ENCODE data around the gene ATRNL1.

Gene ATRNL1

GRCh38 chr10:115981081-115981480 is 887.9 kb downstream of the ATRNL1 start:
- Mint-ChIP-seq H3K27ac (no peak overlapping the region), H3K4me1 (ENCODE audit: low read depth) (no peaks in the 10 kb centered on the region)

DNA sequence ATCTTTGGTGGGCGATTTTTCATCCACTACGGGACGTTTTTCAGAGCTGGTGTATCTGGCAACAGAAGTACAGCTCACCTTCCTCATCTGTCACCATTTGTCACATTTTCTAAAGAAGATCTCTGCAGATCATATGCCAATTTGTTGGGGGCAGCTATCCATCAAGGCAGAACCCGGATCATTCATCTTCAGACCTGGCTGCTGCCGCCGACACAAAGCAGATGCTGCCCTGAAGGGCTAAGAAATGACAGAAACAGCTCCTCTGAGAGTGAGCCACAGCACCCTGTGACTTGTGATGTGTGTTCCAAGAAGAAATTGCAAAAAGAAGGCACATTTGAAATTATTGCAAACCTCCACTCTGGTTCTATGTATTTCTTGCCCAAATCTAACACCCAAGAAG is 888.9 kb downstream of the ATRNL1 start:
- Mint-ChIP-seq H3K4me1 (ENCODE audit: low read depth) (no peaks in the 10 kb centered on the region), H3K27ac (no peak overlapping the region)

More at GRCh38 chr10:115981081-115981480, 887.9 kb downstream of the ATRNL1 start:
- intact Hi-C loops (cut with micrococcal nuclease), result no loop called here
- Mint-ChIP-seq H3K27me3 (no peaks in the 10 kb centered on the region), H3K9me3 (peaks cover 4% of the 10 kb centered on the region), H3K4me3 (no peak overlapping the region), H3K36me3 (ENCODE audit: low read depth) (no peaks in the 10 kb centered on the region)

GRCh38 chr10:115982526-115982925 is 889.4 kb downstream of the ATRNL1 start:
- Mint-ChIP-seq H3K27ac (no peak overlapping the region), H3K4me1 (ENCODE audit: low read depth) (no peaks in the 10 kb centered on the region), H3K36me3 (ENCODE audit: low read depth) (no peaks in the 10 kb centered on the region), H3K4me3 (no peak overlapping the region), H3K27me3 (no peaks in the 10 kb centered on the region), H3K9me3 (peaks cover 10% of the 10 kb centered on the region)
- intact Hi-C loops (cut with micrococcal nuclease), result no loop called here

More for the DNA sequence above, 888.9 kb downstream of the ATRNL1 start:
- Mint-ChIP-seq H3K9me3 (peaks cover 9% of the 10 kb centered on the region), H3K27me3 (no peaks in the 10 kb centered on the region), H3K4me3 (no peak overlapping the region), H3K36me3 (ENCODE audit: low read depth) (no peaks in the 10 kb centered on the region)
- intact Hi-C loops (cut with micrococcal nuclease), result no loop called here

- Mint-ChIP-seq H3K4me1 (ENCODE audit: low read depth) (no peaks in the 10 kb centered on the region), H3K4me3 (no peak overlapping the region), H3K9me3 (peaks cover 38% of the 10 kb centered on the region), H3K36me3 (ENCODE audit: low read depth) (no peaks in the 10 kb centered on the region), H3K27me3 (no peaks in the 10 kb centered on the region), H3K27ac (no peak overlapping the region)
- intact Hi-C loops (cut with micrococcal nuclease), result no loop called here
Measured at GRCh38 chr10:115985786-115986185, 892.6 kb downstream of the ATRNL1 start.

GRCh38 chr10:115988380-115988779 is 895.2 kb downstream of the ATRNL1 start:
- Mint-ChIP-seq H3K27ac (no peak overlapping the region), H3K9me3 (peaks cover 46% of the 10 kb centered on the region), H3K27me3 (no peaks in the 10 kb centered on the region), H3K4me1 (ENCODE audit: low read depth) (no peaks in the 10 kb centered on the region), H3K4me3 (no peak overlapping the region), H3K36me3 (ENCODE audit: low read depth) (no peaks in the 10 kb centered on the region)
- intact Hi-C loops (cut with micrococcal nuclease), result no loop called here

GRCh38 chr10:115989621-115990020 is 896.5 kb downstream of the ATRNL1 start:
- Mint-ChIP-seq H3K9me3 (peaks cover 47% of the 10 kb centered on the region), H3K27ac (no peak overlapping the region), H3K4me1 (ENCODE audit: low read depth) (no peaks in the 10 kb centered on the region), H3K4me3 (no peak overlapping the region), H3K36me3 (ENCODE audit: low read depth) (no peaks in the 10 kb centered on the region), H3K27me3 (no peaks in the 10 kb centered on the region)
- intact Hi-C loops (cut with micrococcal nuclease), result no loop called here

DNA sequence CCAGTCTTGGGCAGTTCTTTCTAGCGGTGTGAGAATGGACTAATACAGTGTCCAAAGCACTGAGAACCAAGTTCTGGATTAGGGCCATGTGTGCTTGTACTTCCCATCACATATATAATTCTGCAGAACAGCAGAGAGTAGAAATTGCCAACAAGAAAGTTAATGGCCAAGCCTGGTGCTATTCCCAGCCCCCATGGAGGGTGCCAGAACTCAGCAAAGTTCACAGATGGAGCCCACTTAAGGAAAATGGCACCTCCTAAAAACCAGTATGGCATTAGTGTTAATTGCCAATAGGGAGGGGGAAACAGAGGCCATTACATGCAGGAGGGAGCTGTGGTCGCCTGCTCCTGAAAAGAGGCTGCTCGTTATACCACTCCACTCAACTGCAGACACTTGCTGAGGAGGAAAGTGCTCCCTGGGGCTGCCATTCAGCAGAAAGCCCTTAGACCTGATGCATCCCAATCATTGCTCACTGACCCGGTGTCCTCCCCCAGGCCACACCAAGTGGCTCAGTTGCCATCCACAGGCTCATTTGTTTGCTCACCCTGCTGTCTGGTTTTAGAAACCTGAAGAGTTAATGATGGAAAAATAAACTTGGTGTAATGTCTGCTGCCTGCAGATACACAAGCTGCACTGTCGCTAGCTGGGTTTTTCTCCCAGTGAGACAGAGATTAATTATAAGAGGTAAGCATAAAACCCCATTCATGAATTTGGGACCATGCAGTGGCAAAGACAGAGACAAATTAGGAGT is 899.2 kb downstream of the ATRNL1 start:
- H3K27ac Mint-ChIP-seq, result no peak overlapping the region
- no peak overlapping the region for H3K4me3 Mint-ChIP-seq
- intact Hi-C loops (cut with micrococcal nuclease), result no loop called here
- no peaks in the 10 kb centered on the region for H3K4me1 Mint-ChIP-seq (ENCODE audit: low read depth)
- no peaks in the 10 kb centered on the region for H3K36me3 Mint-ChIP-seq (ENCODE audit: low read depth)
- no peaks in the 10 kb centered on the region for H3K27me3 Mint-ChIP-seq
- H3K9me3 Mint-ChIP-seq, result peaks cover 57% of the 10 kb centered on the region

DNA sequence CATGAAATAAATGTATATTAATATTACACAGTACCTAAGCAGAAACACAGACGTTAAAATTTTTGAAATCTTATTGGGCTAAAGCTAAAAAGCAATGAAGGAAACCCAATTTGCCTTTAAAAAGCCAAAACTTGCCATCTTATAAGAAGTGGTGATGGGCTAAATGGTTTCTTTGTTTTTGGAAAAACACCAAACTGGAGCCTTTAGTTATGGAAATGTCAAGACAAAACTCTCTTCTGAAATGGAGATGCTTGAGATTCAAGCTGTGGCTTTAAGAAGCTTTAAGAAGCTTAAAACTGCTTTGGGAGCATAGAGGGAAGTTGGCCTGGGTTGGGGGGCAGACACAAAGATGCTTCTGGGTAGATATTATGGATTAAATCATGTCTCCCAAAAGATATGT is 902.9 kb downstream of the ATRNL1 start:
- H3K9me3 Mint-ChIP-seq, result peaks cover 33% of the 10 kb centered on the region

DNA sequence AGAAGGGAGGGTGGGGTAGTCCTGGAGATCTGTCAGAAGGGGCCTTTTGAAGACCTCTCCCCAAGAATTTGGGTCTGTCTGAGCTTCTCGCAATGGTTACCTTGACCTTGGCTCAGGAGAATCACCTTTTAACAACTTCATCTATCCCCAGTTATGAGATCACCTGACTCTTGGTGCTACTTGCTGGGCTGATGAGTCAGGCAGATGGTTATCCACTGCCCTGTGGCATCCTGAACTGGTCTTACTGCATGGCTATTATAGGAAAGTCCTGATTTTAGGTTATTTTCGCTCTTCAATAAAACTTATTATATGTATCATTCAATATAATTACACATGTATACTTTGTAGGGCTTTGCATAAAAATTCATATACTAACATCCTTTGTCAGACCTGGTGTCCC is 905.1 kb downstream of the ATRNL1 start:
- no peaks in the 10 kb centered on the region for H3K27me3 Mint-ChIP-seq
- H3K4me1 Mint-ChIP-seq (ENCODE audit: low read depth), result no peaks in the 10 kb centered on the region
- no peak overlapping the region for H3K4me3 Mint-ChIP-seq
- intact Hi-C loops (cut with micrococcal nuclease), result no loop called here
- H3K36me3 Mint-ChIP-seq (ENCODE audit: low read depth), result no peaks in the 10 kb centered on the region
- H3K9me3 Mint-ChIP-seq, result peaks cover 27% of the 10 kb centered on the region
- H3K27ac Mint-ChIP-seq, result no peak overlapping the region

More for the DNA sequence above, 902.9 kb downstream of the ATRNL1 start:
- H3K27me3 Mint-ChIP-seq, result no peaks in the 10 kb centered on the region
- H3K4me1 Mint-ChIP-seq (ENCODE audit: low read depth), result no peaks in the 10 kb centered on the region
- no peaks in the 10 kb centered on the region for H3K36me3 Mint-ChIP-seq (ENCODE audit: low read depth)
- no peak overlapping the region for H3K4me3 Mint-ChIP-seq
- intact Hi-C loops (cut with micrococcal nuclease), result no loop called here
- no peak overlapping the region for H3K27ac Mint-ChIP-seq
